ENCODE measurements around the gene FAM13C. TPM values are rescaled to one million over a fixed set of nuclear protein-coding genes. Genes with fewer than 3 reads are reported as not detected.

FAM13C gene
- total RNA-seq, 2 experiments from 2014 or later: not detected

GRCh38 chr10:59346321-59346720 lies 16.0 kb downstream of the FAM13C start:
- CTCF ChIA-PET: no interaction called here
- Mint-ChIP-seq H3K4me3 (no peak overlapping the region), H3K27ac (no peak overlapping the region), H3K9me3 (ENCODE audit: low read depth) (peaks cover 6% of the 10 kb centered on the region), H3K36me3 (no peaks in the 10 kb centered on the region), H3K27me3 (no peaks in the 10 kb centered on the region), H3K4me1 (no peaks in the 10 kb centered on the region)
- no peak for DNase-seq
- no peak for ATAC-seq

GRCh38 chr10:59342723-59343122 lies 19.6 kb downstream of the FAM13C start:
- Mint-ChIP-seq H3K27ac (no peak overlapping the region), H3K4me1 (no peaks in the 10 kb centered on the region), H3K27me3 (no peaks in the 10 kb centered on the region), H3K36me3 (no peaks in the 10 kb centered on the region), H3K4me3 (no peak overlapping the region), H3K9me3 (ENCODE audit: low read depth) (peaks cover 2% of the 10 kb centered on the region)
- CTCF ChIA-PET: interaction anchor here (1.1 kb wide), 1 partner anchor 9 kb away, joined by 3 read pairs; no protein-coding TSS in a partner anchor
- no peak for DNase-seq
- no peak for ATAC-seq

GRCh38 chr10:59342000-59342399 lies 20.3 kb downstream of the FAM13C start:
- H3K27me3 Mint-ChIP-seq: no peaks in the 10 kb centered on the region
- no peak for ATAC-seq
- CTCF ChIA-PET: no interaction called here

GRCh38 chr10:59340285-59340684 lies 22.1 kb downstream of the FAM13C start:
- Mint-ChIP-seq H3K27me3 (no peaks in the 10 kb centered on the region), H3K4me1 (no peaks in the 10 kb centered on the region), H3K36me3 (no peaks in the 10 kb centered on the region), H3K27ac (no peak overlapping the region), H3K9me3 (ENCODE audit: low read depth) (peaks cover 2% of the 10 kb centered on the region), H3K4me3 (no peak overlapping the region)
- no peak for ATAC-seq
- CTCF ChIA-PET: no interaction called here
- no peak for DNase-seq

More at GRCh38 chr10:59342000-59342399, 20.3 kb downstream of the FAM13C start:
- peaks cover 2% of the 10 kb centered on the region for H3K9me3 Mint-ChIP-seq (ENCODE audit: low read depth)
- H3K36me3 Mint-ChIP-seq: no peaks in the 10 kb centered on the region
- H3K4me3 Mint-ChIP-seq: no peak overlapping the region
- H3K27ac Mint-ChIP-seq: no peak overlapping the region
- no peak for DNase-seq
- no peaks in the 10 kb centered on the region for H3K4me1 Mint-ChIP-seq

GRCh38 chr10:59339351-59339750 lies 23.0 kb downstream of the FAM13C start:
- ATAC-seq (no peak), DNase-seq (no peak)
- no peak overlapping the region for H3K4me3 Mint-ChIP-seq
- H3K27me3 Mint-ChIP-seq: no peaks in the 10 kb centered on the region
- CTCF ChIA-PET: no interaction called here
- no peak overlapping the region for H3K27ac Mint-ChIP-seq
- peaks cover 2% of the 10 kb centered on the region for H3K9me3 Mint-ChIP-seq (ENCODE audit: low read depth)
- H3K4me1 Mint-ChIP-seq: no peaks in the 10 kb centered on the region
- no peaks in the 10 kb centered on the region for H3K36me3 Mint-ChIP-seq

GRCh38 chr10:59337201-59337652 lies 25.1 kb downstream of the FAM13C start:
- CTCF ChIA-PET: no interaction called here
- Mint-ChIP-seq H3K9me3 (ENCODE audit: low read depth) (no peaks in the 10 kb centered on the region), H3K27ac (no peak overlapping the region), H3K36me3 (no peaks in the 10 kb centered on the region), H3K4me3 (no peak overlapping the region), H3K27me3 (no peaks in the 10 kb centered on the region), H3K4me1 (no peaks in the 10 kb centered on the region)
- ATAC-seq (no peak), DNase-seq (no peak)

GRCh38 chr10:59336632-59337031 lies 25.7 kb downstream of the FAM13C start:
- H3K27ac Mint-ChIP-seq: no peak overlapping the region
- no peak for DNase-seq
- H3K27me3 Mint-ChIP-seq: no peaks in the 10 kb centered on the region
- H3K4me3 Mint-ChIP-seq: no peak overlapping the region
- CTCF ChIA-PET: no interaction called here
- no peaks in the 10 kb centered on the region for H3K9me3 Mint-ChIP-seq (ENCODE audit: low read depth)
- no peaks in the 10 kb centered on the region for H3K36me3 Mint-ChIP-seq
- ATAC-seq: no peak
- no peaks in the 10 kb centered on the region for H3K4me1 Mint-ChIP-seq

GRCh38 chr10:59335497-59335896 lies 26.9 kb downstream of the FAM13C start:
- H3K4me1 Mint-ChIP-seq: no peaks in the 10 kb centered on the region
- H3K9me3 Mint-ChIP-seq (ENCODE audit: low read depth): no peaks in the 10 kb centered on the region
- no peak for DNase-seq
- CTCF ChIA-PET: no interaction called here
- no peak for ATAC-seq
- no peaks in the 10 kb centered on the region for H3K27me3 Mint-ChIP-seq
- no peaks in the 10 kb centered on the region for H3K36me3 Mint-ChIP-seq
- H3K27ac Mint-ChIP-seq: no peak overlapping the region
- no peak overlapping the region for H3K4me3 Mint-ChIP-seq

- ATAC-seq (no peak), DNase-seq (no peak)
- Mint-ChIP-seq H3K36me3 (no peaks in the 10 kb centered on the region), H3K27me3 (no peaks in the 10 kb centered on the region), H3K4me3 (no peak overlapping the region), H3K27ac (no peak overlapping the region), H3K9me3 (ENCODE audit: low read depth) (no peaks in the 10 kb centered on the region), H3K4me1 (no peaks in the 10 kb centered on the region)
- CTCF ChIA-PET: no interaction called here
Observed at GRCh38 chr10:59333701-59334100, 28.6 kb downstream of the FAM13C start.

- H3K4me3 Mint-ChIP-seq: no peak overlapping the region
- no peaks in the 10 kb centered on the region for H3K27me3 Mint-ChIP-seq
- H3K9me3 Mint-ChIP-seq (ENCODE audit: low read depth): no peaks in the 10 kb centered on the region
- ATAC-seq (no peak), DNase-seq (no peak)
- CTCF ChIA-PET: no interaction called here
- H3K36me3 Mint-ChIP-seq: no peaks in the 10 kb centered on the region
- no peak overlapping the region for H3K27ac Mint-ChIP-seq
- H3K4me1 Mint-ChIP-seq: no peaks in the 10 kb centered on the region
Observed at GRCh38 chr10:59332581-59332980, 29.8 kb downstream of the FAM13C start.

GRCh38 chr10:59331661-59332060 lies 30.7 kb downstream of the FAM13C start:
- CTCF ChIA-PET: no interaction called here
- Mint-ChIP-seq H3K27me3 (no peaks in the 10 kb centered on the region), H3K27ac (no peak overlapping the region), H3K36me3 (no peaks in the 10 kb centered on the region), H3K4me1 (no peaks in the 10 kb centered on the region), H3K4me3 (no peak overlapping the region), H3K9me3 (ENCODE audit: low read depth) (no peaks in the 10 kb centered on the region)
- no peak for ATAC-seq
- DNase-seq: no peak

GRCh38 chr10:59325116-59325515 lies 37.2 kb downstream of the FAM13C start:
- ATAC-seq (no peak), DNase-seq (no peak)
- no peak overlapping the region for H3K27ac Mint-ChIP-seq
- CTCF ChIA-PET: no interaction called here
- no peak overlapping the region for H3K4me3 Mint-ChIP-seq
- no peaks in the 10 kb centered on the region for H3K4me1 Mint-ChIP-seq
- H3K9me3 Mint-ChIP-seq (ENCODE audit: low read depth): peaks cover 2% of the 10 kb centered on the region
- H3K36me3 Mint-ChIP-seq: no peaks in the 10 kb centered on the region
- no peaks in the 10 kb centered on the region for H3K27me3 Mint-ChIP-seq

GRCh38 chr10:59324597-59324996 lies 37.8 kb downstream of the FAM13C start:
- Mint-ChIP-seq H3K36me3 (no peaks in the 10 kb centered on the region), H3K27ac (no peak overlapping the region), H3K9me3 (ENCODE audit: low read depth) (peaks cover 2% of the 10 kb centered on the region), H3K4me1 (no peaks in the 10 kb centered on the region), H3K27me3 (no peaks in the 10 kb centered on the region), H3K4me3 (no peak overlapping the region)
- DNase-seq: no peak
- no peak for ATAC-seq
- CTCF ChIA-PET: no interaction called here

- CTCF ChIA-PET: no interaction called here
- Mint-ChIP-seq H3K27ac (no peak overlapping the region), H3K27me3 (no peaks in the 10 kb centered on the region), H3K9me3 (ENCODE audit: low read depth) (peaks cover 2% of the 10 kb centered on the region), H3K4me1 (no peaks in the 10 kb centered on the region), H3K36me3 (no peaks in the 10 kb centered on the region), H3K4me3 (no peak overlapping the region)
- ATAC-seq: no peak
- DNase-seq: no peak
Observed at GRCh38 chr10:59323831-59324401, 38.4 kb downstream of the FAM13C start.

GRCh38 chr10:59323036-59323459 lies 39.3 kb downstream of the FAM13C start:
- CTCF ChIA-PET: no interaction called here
- H3K27me3 Mint-ChIP-seq: no peaks in the 10 kb centered on the region
- ATAC-seq: no peak

More at GRCh38 chr10:59323036-59323459, 39.3 kb downstream of the FAM13C start:
- Mint-ChIP-seq H3K9me3 (ENCODE audit: low read depth) (peaks cover 2% of the 10 kb centered on the region), H3K36me3 (no peaks in the 10 kb centered on the region), H3K27ac (no peak overlapping the region), H3K4me1 (no peaks in the 10 kb centered on the region), H3K4me3 (no peak overlapping the region)
- DNase-seq: no peak
